H1 (cell line): Measurements from ENCODE around the gene CFAP65.

Source experiments
- EGR1 ChIP-seq: IDR thresholded peaks from 2 replicates; pipeline ENCODE4 v1.6.1; 2011; ENCODE audit warnings: low read depth, low read length, borderline replicate concordance
- JUN ChIP-seq: IDR thresholded peaks from 2 replicates; pipeline ENCODE4 v1.6.1; 2011; ENCODE audit warnings: low read depth, mild to moderate bottlenecking, improper control_type of control experiment, low read length
- JUND ChIP-seq: IDR thresholded peaks from 2 replicates; pipeline ENCODE4 v1.6.1; 2011; ENCODE audit warnings: mild to moderate bottlenecking, improper control_type of control experiment, low read length
- POLR2A ChIP-seq, 2 experiments: IDR thresholded peaks; 1 replicate in 1 of 2; 2 replicates in 1 of 2; pipeline ENCODE4 v1.6.1; 2011; ENCODE audit warnings: low read depth in 2 of 2, low read length in 2 of 2, mild to moderate bottlenecking in 2 of 2; ENCODE audit errors: control extremely low read depth in 1 of 2
- RBBP5 ChIP-seq: IDR thresholded peaks from 2 replicates; pipeline ENCODE4 v1.7.1; 2012; ENCODE audit warnings: low read depth, mild to moderate bottlenecking, inconsistent platforms, low read length, moderate library complexity, borderline replicate concordance
- TEAD4 ChIP-seq: IDR thresholded peaks from 2 replicates; pipeline ENCODE4 v1.6.1; 2012; ENCODE audit warnings: low read depth, low read length, inconsistent platforms, mixed read lengths
- TF ChIP-seq, protein P1 (sequence below), 3 experiments: IDR thresholded peaks; 1 replicate in 2 of 3; 2 replicates in 1 of 3; pipeline versions ENCODE4 v1.5.1 to v1.6.1; 2011; ENCODE audit warnings: low read length in 3 of 3, mild to moderate bottlenecking in 3 of 3, inconsistent platforms in 2 of 3, low read depth in 1 of 3, moderate library complexity in 1 of 3; ENCODE audit not compliant: insufficient read depth in 1 of 3; ENCODE audit errors: control extremely low read depth in 1 of 3
- TF ChIP-seq, protein P2 (sequence below): IDR thresholded peaks from 2 replicates; pipeline ENCODE4 v1.6.1; 2012; ENCODE audit warnings: inconsistent platforms

DNA sequence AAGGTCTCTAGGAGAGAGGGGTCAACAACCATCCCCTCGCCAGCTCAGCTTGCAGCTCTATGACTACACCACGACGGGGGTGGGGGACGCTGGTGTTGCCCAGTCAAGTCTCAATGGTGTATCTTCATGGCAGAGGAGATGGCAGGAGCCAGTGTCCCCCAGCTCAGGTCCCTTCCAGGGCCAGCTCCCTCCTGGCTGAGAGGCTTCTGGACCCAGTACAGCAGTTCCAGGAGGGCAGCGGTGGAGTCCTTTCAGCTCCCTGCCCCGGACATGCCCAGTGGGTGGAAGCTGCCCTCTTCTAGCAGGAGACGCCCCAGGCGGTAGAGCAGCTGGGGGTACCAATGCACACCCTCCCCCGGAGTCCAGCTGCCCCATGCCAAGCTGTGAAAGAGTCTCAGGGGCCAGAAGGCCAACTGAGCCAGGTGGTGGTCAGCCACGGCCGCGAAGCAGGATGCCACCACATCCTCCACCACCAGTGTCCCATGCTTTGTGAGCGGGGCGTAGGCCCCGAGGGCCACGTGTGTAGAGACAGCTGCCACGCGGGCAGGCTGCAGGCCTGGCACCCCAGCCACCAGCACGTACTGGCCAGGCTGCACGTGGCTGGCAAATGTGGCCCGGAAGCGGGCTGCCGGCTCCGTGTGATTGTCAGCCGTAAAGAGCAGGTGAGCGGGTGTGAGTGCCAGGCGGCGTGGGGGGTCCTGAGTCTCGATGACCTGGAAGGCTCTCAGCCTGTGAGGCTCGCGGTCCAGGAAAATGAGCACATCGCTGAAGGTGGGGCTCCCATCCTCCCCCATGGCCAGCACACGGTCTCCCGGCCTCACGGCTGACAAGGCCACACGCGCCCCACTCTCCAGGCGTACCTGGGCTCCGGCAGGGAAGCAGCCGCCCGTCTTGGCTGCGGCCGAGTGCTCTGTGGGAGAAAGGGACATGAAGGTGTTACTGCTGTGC, 13.9 kb upstream of the CFAP65 start:
- TF ChIP-seq RBBP5 (no peak), POLR2A (IDR thresholded peaks at IDR 0.05; ENCODE audit: control extremely low read depth in 1 of 2, low read depth in 2 of 2, low read length in 2 of 2) (no peak), JUND (no peak), JUN (no peak), TEAD4 (no peak), EGR1 (no peak)
- TF ChIP-seq, protein P1, sequence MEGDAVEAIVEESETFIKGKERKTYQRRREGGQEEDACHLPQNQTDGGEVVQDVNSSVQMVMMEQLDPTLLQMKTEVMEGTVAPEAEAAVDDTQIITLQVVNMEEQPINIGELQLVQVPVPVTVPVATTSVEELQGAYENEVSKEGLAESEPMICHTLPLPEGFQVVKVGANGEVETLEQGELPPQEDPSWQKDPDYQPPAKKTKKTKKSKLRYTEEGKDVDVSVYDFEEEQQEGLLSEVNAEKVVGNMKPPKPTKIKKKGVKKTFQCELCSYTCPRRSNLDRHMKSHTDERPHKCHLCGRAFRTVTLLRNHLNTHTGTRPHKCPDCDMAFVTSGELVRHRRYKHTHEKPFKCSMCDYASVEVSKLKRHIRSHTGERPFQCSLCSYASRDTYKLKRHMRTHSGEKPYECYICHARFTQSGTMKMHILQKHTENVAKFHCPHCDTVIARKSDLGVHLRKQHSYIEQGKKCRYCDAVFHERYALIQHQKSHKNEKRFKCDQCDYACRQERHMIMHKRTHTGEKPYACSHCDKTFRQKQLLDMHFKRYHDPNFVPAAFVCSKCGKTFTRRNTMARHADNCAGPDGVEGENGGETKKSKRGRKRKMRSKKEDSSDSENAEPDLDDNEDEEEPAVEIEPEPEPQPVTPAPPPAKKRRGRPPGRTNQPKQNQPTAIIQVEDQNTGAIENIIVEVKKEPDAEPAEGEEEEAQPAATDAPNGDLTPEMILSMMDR (IDR thresholded peaks at IDR 0.05; ENCODE audit: control extremely low read depth in 1 of 3, insufficient read depth in 1 of 3, low read depth in 1 of 3, low read length in 3 of 3) = no peak
- TF ChIP-seq, protein P2, sequence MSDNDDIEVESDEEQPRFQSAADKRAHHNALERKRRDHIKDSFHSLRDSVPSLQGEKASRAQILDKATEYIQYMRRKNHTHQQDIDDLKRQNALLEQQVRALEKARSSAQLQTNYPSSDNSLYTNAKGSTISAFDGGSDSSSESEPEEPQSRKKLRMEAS = no peak
